NCI-H1694 treated with DMSO at 0.1 percent for 48 hours (cell line): ENCODE data around the gene POTEI.
"Not testable (repeated sequence)": the region's sequence is repeated elsewhere in the genome, so short reads cannot be mapped to it uniquely, and the experiment has no call there.

Experiments
- DNase-seq: peaks from one replicate; lab custom pipeline; 2025; lab: John Stamatoyannopoulos, UW

Gene POTEI

GRCh38 chr2:130509228-130509627, at the start of gene POTEI:
Gene POTEI, minus strand, starts transcription at chr2:130509328. Its CDS starts 93 bp downstream, at chr2:130509235.
- DNase-seq, result not testable (repeated sequence)

DNA sequence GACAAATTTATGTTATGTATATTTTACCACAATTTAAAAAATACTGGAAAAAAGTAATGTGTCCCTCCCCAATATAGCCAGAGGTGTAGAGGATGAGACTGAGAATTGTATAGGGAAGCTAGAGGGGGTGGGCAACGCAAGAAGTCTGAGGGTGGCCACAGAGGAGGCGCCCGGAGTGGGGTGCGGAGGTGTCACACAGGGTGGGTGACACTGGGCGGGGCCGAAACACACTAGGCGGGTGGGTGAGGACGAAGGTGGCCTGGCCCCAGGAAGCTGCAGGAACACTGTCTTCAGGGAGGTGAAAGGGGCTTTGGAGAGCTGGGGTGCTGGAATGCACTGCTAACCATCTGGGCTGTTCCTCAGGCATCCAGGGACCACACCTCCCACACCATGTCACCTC, 47.3 kb upstream of the POTEI start:
- not testable (repeated sequence) for DNase-seq

DNA sequence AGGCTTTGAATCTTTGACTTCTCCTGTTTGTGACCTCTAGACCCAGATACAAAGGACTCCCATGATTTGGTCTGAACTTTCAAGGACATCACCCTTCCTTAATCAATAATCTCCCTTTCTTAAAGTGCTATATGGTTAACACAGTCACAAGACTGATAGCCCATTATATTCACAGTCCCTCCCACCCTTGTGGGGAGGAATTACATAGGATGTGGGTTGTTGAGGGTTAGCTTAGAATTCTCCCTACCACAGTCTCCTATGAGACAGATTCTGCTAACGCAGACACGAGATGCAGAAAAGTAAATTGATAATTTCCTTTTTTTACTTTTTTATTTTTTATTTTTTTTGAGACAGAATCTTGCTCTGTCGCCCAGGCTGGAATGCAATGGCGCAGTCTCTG, 45.0 kb upstream of the POTEI start:
- not testable (repeated sequence) for DNase-seq

DNA sequence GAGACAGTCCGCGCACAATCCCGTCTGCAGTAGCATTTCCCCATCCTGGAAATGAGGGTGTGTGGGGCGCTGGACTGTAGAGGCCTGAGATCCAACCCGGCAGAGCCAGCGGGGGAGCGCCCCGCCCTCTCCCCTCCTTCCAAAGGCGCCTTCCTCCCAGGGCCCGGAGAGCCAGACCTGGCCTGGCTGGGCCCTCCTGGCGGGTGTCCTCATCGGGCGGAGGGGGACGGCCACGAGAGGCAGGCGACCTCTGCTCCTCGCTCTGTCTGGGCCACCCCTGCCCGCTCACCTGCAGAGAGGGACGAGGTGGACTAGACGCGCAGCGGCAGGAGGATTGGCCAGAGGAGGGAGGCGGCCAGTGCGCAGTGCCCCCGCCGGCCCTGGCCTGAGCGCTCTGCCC, 40.3 kb upstream of the POTEI start:
- DNase-seq, result not testable (repeated sequence)

DNA sequence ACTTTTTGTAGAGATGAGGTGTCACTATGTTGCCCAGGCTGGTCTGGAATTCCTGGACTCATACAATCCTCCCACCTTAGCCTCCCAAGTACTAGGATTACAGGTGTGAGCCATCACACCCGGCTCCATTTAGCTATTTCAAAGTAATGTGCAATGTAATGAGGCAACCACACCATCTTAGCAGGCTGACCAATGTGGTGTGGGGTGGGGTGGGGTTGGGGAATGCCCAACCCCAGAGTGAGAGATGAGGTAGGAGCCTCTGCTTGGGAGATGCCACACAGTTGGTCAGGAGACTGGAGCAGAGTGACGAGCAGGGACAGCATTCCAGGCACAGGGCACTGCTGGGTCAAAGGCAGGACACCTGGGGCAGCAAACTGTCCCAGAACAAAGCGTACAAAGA, 39.3 kb upstream of the POTEI start:
- not testable (repeated sequence) for DNase-seq

GRCh38 chr2:130544978-130545377, 35.9 kb upstream of the POTEI start:
- not testable (repeated sequence) for DNase-seq

- not testable (repeated sequence) for DNase-seq
Measured at GRCh38 chr2:130543785-130544528, 34.8 kb upstream of the POTEI start.

GRCh38 chr2:130542789-130543188, 33.7 kb upstream of the POTEI start:
- not testable (repeated sequence) for DNase-seq

- not testable (repeated sequence) for DNase-seq
Measured at GRCh38 chr2:130538271-130538670, 29.1 kb upstream of the POTEI start.

DNA sequence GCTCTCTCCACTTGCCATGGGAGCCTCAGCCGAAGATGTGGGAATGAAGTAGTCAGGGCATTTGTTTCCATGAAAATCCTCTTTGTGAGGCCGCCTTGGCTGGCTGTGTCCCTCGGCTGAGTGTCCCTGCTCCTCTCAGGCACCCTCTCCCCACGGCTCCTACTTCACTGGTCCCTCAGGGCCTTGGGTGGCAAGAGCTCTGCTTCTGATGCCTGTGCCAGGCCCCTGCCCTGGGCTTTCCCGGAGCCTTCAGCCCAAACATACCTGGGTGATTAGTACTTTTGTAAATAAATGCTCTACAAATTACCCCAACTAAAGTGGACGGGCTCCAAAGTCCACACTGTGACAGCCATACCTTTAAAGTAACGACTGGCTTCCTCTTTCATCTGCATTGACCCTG, 27.5 kb upstream of the POTEI start:
- DNase-seq, result not testable (repeated sequence)

DNA sequence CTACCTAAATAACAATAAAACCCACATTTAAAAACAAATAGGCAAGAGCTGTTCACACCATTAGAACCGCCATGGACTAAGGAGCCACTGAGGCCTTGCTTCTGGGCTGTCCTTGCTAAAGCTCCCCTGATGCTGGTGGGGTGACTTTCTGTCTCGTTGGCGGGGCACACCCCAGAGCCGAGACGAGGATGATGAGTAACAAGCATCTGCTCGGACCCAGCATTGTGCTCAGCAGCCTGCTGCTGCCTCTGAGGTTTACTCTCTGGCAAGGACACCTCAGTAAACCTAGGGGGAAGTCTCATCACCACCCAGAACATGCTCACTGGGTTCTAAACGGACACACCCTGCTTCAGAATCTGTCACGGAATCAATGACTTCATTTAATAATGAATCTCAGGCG, 22.5 kb upstream of the POTEI start:
- not testable (repeated sequence) for DNase-seq

DNA sequence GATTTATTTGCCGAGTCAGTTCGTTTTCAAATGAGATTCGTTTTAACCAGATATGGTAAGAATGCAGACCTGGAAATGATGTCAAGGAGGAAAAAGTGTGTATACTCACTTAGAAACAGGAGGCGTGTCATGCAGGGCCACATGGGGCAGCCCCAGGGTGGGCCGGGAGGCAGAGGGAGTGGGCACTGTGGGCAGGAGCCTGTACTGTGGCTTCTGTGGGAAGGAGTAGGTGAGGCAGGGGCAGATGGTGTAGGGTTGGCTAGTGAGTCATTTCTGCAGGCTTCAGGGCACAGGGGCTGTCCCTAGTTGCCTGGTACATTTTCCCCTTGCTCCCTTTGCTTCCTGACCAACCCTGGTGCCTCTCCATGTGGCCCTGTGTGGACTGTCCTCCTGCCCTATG, 22.1 kb upstream of the POTEI start:
- not testable (repeated sequence) for DNase-seq

- not testable (repeated sequence) for DNase-seq
Measured at GRCh38 chr2:130530212-130530611, 21.1 kb upstream of the POTEI start.

DNA sequence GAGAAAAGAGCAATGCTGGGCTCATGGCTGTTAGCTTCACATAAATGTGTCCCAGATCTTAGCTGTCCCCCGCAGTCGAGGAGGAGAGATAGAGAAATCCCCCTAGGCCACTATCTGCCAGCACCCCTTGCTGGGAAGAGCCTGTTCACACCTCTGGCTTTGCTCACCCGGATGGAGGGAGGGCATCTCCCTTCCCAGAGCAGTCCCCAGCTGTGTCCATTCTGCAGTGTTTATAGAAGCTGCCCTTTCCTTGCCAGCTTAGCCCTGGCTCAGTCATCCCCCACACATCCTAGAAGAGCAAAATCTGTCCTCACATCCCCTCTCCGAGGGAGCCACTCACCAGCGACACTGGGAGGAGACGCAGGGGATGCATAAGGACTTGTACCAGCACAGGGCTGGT, 20.4 kb upstream of the POTEI start:
- not testable (repeated sequence) for DNase-seq

- not testable (repeated sequence) for DNase-seq
Measured at GRCh38 chr2:130527365-130527967, 18.3 kb upstream of the POTEI start.

DNA sequence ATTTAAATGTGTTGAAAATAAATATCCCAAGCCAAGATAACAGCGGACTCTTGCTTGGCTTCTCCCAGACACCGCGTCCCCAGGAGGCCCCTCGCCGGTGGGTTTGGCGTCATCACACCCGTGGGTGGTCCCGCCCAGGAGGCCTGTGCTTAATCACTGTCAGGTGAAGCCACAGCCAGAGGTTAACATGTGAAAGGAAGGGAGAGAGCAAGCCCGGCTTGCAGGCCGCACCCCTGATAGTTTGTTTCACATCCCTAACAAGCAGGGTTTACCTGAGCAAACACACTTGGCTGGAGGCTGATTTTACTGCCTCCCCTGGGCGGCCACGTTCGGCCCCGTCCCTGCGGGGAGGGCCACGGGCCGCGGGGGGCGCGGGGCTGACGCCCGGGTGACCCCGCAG, 13.3 kb upstream of the POTEI start:
- not testable (repeated sequence) for DNase-seq

GRCh38 chr2:130520992-130521391, 11.9 kb upstream of the POTEI start, which contains the start of gene CFC1B:
Gene CFC1B, plus strand, starts transcription at chr2:130521222. Its CDS starts 263 bp downstream, at chr2:130521485.
- DNase-seq, result not testable (repeated sequence)

GRCh38 chr2:130518516-130519106, 9.5 kb upstream of the POTEI start:
- DNase-seq, result not testable (repeated sequence)

- DNase-seq, result not testable (repeated sequence)
Measured at GRCh38 chr2:130511747-130512451, 2.8 kb upstream of the POTEI start.

DNA sequence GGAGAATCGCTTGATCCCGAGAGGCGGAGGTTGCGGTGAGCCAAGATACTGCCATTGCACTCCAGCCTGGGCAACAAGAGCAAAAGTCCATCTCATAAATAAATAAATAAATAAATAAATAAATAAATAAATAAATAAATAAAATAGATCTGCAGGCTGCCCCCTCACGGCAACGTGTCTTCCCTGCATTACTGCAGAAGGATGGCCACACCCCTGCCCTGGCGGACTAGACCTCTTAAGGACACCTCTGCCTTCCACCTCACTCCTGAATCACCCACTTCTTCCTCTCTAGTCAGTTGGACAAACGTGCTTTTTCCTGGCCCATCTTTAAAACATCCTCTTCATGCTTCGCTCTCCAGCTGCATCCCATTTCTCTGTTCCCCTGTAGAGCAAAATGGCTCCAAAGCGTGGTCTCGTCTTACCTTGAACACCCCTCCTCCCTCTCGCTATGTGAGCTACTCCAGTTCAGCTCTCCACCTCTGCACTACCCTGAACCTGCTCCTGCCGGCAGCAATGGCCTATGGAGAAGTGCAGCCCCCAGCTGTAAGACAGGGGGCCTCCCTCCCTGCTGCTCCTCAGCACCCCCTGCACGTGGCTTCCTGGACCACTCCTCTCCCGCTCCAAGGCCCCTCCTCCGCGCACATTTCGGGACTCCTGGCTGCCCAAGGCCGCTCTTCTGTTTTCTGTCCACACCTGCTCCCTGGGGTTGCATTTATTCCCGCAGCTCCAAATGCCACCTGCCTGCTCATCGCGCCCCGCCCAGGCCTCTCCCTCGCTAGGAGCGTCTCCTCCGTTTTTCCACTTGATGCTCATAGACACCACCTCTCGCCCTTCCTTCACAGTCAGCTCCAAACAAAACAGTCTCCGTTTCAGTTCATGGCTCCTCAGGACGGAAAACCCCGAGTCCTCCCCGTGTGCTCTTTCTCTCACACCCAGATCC, 1.9 kb upstream of the POTEI start:
- DNase-seq, result not testable (repeated sequence)

GRCh38 chr2:130491073-130491472, 18.1 kb downstream of the POTEI start:
- DNase-seq, result not testable (repeated sequence)
